ENCODE results near the gene SAPCD1. TPM values are rescaled to one million over a fixed set of nuclear protein-coding genes. Genes with fewer than 3 reads are reported as not detected.

SAPCD1 gene
- total RNA-seq, 1 experiment from 2014 or later: 18.2 TPM

DNA sequence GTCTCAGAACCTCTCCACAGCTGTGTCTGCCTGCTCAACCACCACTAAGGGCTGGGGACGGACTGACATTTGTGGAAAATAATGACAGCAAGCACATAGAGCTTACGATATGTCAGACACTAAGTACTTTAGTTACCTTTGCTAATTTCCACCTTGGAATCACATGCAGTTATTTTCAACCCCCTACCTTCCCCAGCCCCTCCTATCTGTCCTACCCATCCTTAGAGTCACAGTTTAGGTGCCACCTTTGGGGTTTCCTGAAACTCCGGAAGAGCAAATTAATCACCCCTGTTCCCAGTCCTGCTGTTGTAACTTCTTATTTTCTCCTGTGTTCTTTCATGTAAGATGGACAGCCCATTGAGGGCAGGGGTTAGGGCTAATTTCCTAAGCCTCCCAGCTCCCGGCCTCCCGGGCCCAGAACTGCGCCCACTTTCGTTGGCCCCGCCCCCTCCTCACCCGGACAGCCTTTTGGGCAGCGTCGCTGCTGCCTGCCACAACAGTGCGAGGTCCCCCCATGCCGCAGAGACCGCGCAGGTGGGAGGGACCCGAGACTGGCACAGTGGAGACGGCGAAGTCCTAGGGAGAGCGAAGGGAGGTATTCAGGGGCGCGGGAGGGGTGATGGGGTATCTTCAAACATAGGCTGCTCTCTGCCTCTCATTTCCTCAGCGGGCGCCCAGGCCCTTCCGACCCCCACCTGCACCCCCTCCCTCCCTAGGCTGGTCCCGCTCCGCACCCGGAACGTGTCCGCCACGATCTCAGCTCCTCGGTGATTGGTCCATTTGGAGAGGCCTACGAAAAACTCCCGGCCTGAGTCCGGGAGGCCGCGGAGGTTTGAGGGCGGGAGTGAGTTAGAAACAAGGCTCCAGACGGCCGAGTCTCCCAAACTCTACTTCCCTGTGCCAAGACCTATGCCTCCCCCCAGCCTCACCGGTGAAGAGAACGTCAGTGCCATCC is 34.5 kb upstream of the SAPCD1 start (continued):
- TF ChIP-seq, protein P1, sequence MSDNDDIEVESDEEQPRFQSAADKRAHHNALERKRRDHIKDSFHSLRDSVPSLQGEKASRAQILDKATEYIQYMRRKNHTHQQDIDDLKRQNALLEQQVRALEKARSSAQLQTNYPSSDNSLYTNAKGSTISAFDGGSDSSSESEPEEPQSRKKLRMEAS (IDR thresholded peaks at IDR 0.05): no peak
- TF ChIP-seq CEBPB (IDR thresholded peaks at IDR 0.05; ENCODE audit: low read depth) (no peak), EZH2 (IDR thresholded peaks at IDR 0.05) (no peak), ZNF274 (IDR thresholded peaks at IDR 0.05; ENCODE audit: low read depth, low read length) (no peak)
- TF ChIP-seq, protein P2, sequence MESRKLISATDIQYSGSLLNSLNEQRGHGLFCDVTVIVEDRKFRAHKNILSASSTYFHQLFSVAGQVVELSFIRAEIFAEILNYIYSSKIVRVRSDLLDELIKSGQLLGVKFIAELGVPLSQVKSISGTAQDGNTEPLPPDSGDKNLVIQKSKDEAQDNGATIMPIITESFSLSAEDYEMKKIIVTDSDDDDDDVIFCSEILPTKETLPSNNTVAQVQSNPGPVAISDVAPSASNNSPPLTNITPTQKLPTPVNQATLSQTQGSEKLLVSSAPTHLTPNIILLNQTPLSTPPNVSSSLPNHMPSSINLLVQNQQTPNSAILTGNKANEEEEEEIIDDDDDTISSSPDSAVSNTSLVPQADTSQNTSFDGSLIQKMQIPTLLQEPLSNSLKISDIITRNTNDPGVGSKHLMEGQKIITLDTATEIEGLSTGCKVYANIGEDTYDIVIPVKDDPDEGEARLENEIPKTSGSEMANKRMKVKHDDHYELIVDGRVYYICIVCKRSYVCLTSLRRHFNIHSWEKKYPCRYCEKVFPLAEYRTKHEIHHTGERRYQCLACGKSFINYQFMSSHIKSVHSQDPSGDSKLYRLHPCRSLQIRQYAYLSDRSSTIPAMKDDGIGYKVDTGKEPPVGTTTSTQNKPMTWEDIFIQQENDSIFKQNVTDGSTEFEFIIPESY (IDR thresholded peaks at IDR 0.05; ENCODE audit: extremely low read depth, insufficient replicate concordance, low read length): no peak

DNA sequence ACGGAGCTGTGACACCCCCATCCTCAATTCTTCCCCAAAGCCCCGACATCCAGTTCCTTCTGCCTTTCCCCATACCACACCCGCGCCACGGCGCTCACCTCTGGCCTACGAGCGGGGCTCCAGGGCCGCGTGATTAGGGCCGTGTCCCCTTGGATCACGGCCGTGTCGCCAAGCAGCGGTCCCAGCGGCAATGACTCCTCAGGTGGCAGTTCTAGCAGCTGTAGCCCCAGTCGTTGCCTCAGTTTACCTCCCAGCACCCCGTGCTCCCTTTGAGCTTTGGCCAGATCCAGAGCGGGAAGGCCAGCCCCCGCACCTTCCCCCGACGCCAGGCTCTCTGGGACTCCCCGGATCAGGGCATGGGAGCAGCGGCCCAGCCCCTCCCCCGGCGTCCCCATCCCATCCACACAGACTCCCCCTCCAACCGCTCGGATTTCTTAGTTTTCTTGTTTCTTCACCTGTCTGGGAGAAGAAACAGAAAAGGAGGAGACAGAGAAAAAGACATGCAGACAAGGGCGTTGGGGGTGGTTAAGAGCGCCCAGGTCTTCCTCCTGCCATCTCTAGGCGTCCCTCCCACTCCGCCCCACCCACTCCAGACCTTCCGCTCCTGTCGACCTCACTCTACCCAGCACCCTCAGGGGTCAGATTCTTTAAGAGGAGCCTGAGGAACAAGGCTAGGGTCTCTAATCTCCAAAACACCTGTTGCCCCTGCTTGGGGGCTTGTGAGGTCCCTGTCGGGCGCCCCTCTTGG is 33.5 kb upstream of the SAPCD1 start, which contains the start of gene DDAH2:
DDAH2 (minus strand) TSS at position 533 of the 748 bp plus-strand sequence; CDS start at position 395, 138 bp downstream.
- no peak for TF ChIP-seq SIN3A (IDR thresholded peaks at IDR 0.05; ENCODE audit: low read depth)
- TF ChIP-seq, protein P1 (IDR thresholded peaks at IDR 0.05): no peak
- no peak for TF ChIP-seq CBX3 (IDR thresholded peaks at IDR 0.05; ENCODE audit: low read depth)
- no peak for TF ChIP-seq EZH2 (IDR thresholded peaks at IDR 0.05)
- TF ChIP-seq ZNF274 (IDR thresholded peaks at IDR 0.05; ENCODE audit: low read depth, low read length): no peak
- no peak for TF ChIP-seq FOSL1 (IDR thresholded peaks at IDR 0.05; ENCODE audit: low read depth)
- TF ChIP-seq POLR2AphosphoS5 (IDR thresholded peaks at IDR 0.05; ENCODE audit: low read depth, low read length): no peak
- no peak within 1 kb of the TSS for H2AFZ ChIP-seq (ENCODE audit: low read depth, low read length, poor library complexity, severe bottlenecking)
- CTCF ChIA-PET: interaction anchor here (0.6 to 2.3 kb wide), 4 partner anchors 9 to 134 kb away, joined by 3 to 13 read pairs (median 8); partner anchors contain the start of gene NEU1

More for the DNA sequence above, 33.5 kb upstream of the SAPCD1 start, which contains the start of gene DDAH2:
- Histone ChIP-seq H3K4me3 (replicated peaks in 1 of 2; ENCODE audit: low read depth in 1 of 2, low read length in 2 of 2) (peak within 1 kb of the TSS; percentile 70 to 72), H3K4me1 (ENCODE audit: control insufficient read depth in 1 of 2, insufficient read depth in 2 of 2, low read length in 2 of 2) (peaks cover 6 to 29% of the 10 kb centered on the region in 2 experiments), H3K9me3 (ENCODE audit: control insufficient read depth in 1 of 2, insufficient read depth in 1 of 2, low read depth in 1 of 2, low read length in 2 of 2) (no peaks in the 10 kb centered on the region), H3K79me2 (ENCODE audit: insufficient read depth, low read length) (peaks cover 18% of the 10 kb centered on the region), H3K9ac (ENCODE audit: low read length) (peak within 1 kb of the TSS; percentile 72), H3K27ac (ENCODE audit: low read depth, low read length) (peak within 1 kb of the TSS; percentile 90), H3K36me3 (ENCODE audit: control insufficient read depth in 1 of 2, insufficient read depth in 2 of 2, low read length in 2 of 2) (peaks cover 26 to 27% of the 10 kb centered on the region in 2 experiments), H3K27me3 (ENCODE audit: insufficient read depth, low read length) (no peaks in the 10 kb centered on the region), H3K9me2 (ENCODE audit: insufficient read depth) (no peaks in the 10 kb centered on the region), H3K4me2 (ENCODE audit: low read length) (peak within 1 kb of the TSS; percentile 98), H4K20me1 (ENCODE audit: insufficient read depth) (no peaks in the 10 kb centered on the region)
- ChIA-PET RAD21 (ENCODE audit: low non-redundant PET in 1 of 2, low total read pairs in 2 of 2, uncharacterized antibody in 2 of 2, unreplicated experiment in 2 of 2) (interaction anchor here in 1 of 2 experiments (0.6 to 0.7 kb wide), 2 partner anchors 18 to 26 kb away, joined by 3 read pairs; partner anchors contain the start of gene ABHD16A), POLR2A (interaction anchor here (0.6 to 2.2 kb wide), 4 partner anchors 25 to 98 kb away, joined by 3 to 12 read pairs (median 6); partner anchors contain the start of genes ABHD16A, HSPA1B and LY6G5C)
- no TSS peak for BruUV-seq (replicated peaks)
- ATAC-seq: peak; percentile 48
- no peak for DNase-seq (ENCODE audit: low read depth, low spot score)
- intact Hi-C loops (cut with micrococcal nuclease): no loop called here

Measured in HCT116 (cell line).